ENCODE data around the gene OGFOD3. TPM values are rescaled to one million over a fixed set of nuclear protein-coding genes. Genes with fewer than 3 reads are reported as not detected.

The OGFOD3 gene
- total and polyA plus RNA-seq, 2 experiments from 2014 or later, result 9.6 to 24.6 TPM

- TF ChIP-seq ZNF462 (CRISPR knock-in tag; IDR thresholded peaks at IDR 0.05), result no peak
- TF ChIP-seq EZH2phosphoT487 (IDR thresholded peaks at IDR 0.05; ENCODE audit: unreplicated experiment), result no peak
- TF ChIP-seq ZNF114 (CRISPR knock-in tag; IDR thresholded peaks at IDR 0.05), result no peak
- no peak for TF ChIP-seq POLR2AphosphoS5 (IDR thresholded peaks at IDR 0.05; ENCODE audit: low read depth)
Measured at GRCh38 chr17:82416771-82417170, 1.6 kb downstream of the OGFOD3 start (continued).

GRCh38 chr17:82416264-82416663, 2.1 kb downstream of the OGFOD3 start:
- H3K4me1 ChIP-seq (ENCODE audit: insufficient read depth), result peaks cover 19% of the 10 kb centered on the region
- Mint-ChIP-seq H3K4me1 (peaks cover 13% of the 10 kb centered on the region), H3K9me3 (peaks cover 6% of the 10 kb centered on the region; the same call in 2 of the 3 replicates), H3K4me3 (no peak overlapping the region), H3K36me3 (ENCODE audit: low read depth) (peaks cover 17% of the 10 kb centered on the region), H3K27me3 (ENCODE audit: insufficient read depth, low read depth, poor library complexity) (peaks cover 8% of the 10 kb centered on the region), H3K27ac (no peak overlapping the region)
- no peak overlapping the region for H3K4me3 ChIP-seq
- H3K27me3 ChIP-seq (ENCODE audit: insufficient read depth), result no peaks in the 10 kb centered on the region
- no peak for ATAC-seq
- no peaks in the 10 kb centered on the region; the same call in none of the 2 replicates for H3F3A ChIP-seq (replicated peaks; ENCODE audit: low read depth)
- H3K9me2 ChIP-seq (ENCODE audit: insufficient read depth), result no peaks in the 10 kb centered on the region
- peaks cover 8% of the 10 kb centered on the region for H4K20me1 ChIP-seq (replicated peaks; ENCODE audit: insufficient read depth)
- no peaks in the 10 kb centered on the region for H3K36me3 ChIP-seq (ENCODE audit: insufficient read depth)
- no peak for DNase-seq (ENCODE audit: low spot score)
- H3K27ac ChIP-seq (ENCODE audit: low read depth), result no peak overlapping the region
- no peak for TF ChIP-seq ZNF331 (CRISPR knock-in tag; IDR thresholded peaks at IDR 0.05; ENCODE audit: low read depth)
- no peak for TF ChIP-seq EZH2 (IDR thresholded peaks at IDR 0.05; ENCODE audit: low read depth, unreplicated experiment)
- no peak overlapping the region for H3K4me2 ChIP-seq
- H3K79me2 ChIP-seq (replicated peaks; ENCODE audit: insufficient read depth), result no peaks in the 10 kb centered on the region
- H2AFZ ChIP-seq, result no peak overlapping the region
